ENCODE measurements around the gene ATF6B.
"Not testable (repeated sequence)": the region's sequence is repeated elsewhere in the genome, so short reads cannot be mapped to it uniquely, and the experiment has no call there.

Gene ATF6B

DNA sequence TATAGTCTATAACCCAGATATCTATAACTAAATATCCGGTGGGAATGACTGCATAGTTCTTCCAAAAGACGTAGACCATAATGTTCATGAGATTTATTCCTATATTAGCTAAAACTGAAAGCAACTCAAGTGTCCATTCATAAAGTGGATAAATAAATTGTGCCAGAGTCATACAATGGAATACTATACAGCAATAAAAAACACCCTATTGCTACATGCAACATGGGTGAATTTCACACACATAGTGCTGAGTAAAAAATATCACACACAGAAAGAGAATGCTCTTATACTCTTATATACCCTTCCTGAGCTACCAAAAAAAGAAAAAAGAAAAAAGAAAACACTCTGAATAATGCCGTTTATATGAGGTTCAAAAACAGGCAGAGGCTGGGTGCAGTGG is 25.8 kb downstream of the ATF6B start:
- DNase-seq = no peak

DNA sequence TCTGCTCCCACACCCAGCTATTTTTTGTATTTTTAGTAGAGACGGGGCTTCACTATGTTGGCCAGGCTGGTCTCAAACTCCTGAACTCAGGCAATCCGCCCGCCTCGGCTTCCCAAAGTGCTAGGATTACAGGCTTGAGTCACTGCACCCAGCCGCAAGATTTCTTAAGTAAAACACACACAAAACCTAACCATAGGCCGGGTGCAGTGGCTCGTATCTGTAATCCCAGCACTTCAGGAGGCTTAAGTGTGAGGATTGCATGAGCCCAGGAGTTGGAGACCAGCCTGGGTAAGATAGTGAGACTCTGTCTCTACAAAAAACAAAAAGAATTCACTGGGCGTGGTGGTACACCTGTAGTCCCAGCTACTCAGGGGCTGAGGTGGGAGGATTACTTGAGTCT is 27.8 kb downstream of the ATF6B start:
- DNase-seq = not testable (repeated sequence)

- DNase-seq = no peak
These were observed 30.7 kb downstream of the ATF6B start for GRCh38 chr6:32097364-32097763.

- no peak for DNase-seq
These were observed 31.4 kb downstream of the ATF6B start for GRCh38 chr6:32096394-32097258.

GRCh38 chr6:32096087-32096393 is 32.0 kb downstream of the ATF6B start:
- no peak for DNase-seq

DNA sequence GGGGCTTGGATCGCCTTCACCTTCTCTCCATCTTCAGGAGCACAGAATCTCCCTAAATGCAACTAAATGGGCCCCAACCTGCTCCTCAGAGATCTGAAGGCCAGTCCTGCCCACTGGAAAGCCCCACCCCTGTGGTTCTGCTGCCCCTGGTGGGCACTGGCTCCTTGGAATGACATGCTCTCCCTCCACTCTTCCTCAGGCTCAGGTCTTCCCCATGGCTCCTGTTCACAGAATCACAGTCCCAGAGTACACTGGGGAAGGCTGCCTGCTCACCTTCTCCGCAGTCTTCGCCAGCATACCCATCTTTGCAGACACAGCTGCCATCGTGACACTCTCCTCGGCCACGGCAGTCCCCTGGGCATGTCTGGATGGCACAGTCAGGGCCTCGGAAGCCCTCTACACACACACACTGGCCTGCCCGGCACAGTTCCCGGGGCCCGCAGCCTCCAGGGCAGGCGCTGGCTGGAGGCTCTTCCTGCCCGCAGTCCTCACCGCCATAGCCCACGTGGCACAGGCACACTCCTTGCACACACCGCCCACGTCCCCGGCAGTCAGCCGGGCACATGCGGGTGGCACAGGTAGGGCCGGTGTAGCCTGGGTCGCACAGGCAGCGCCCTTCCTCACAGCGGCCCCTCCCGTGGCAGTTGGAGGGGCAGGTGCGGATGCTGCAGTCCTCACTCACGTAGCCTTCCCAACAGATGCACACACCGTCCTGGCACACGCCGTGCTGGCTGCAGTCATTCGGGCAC is 32.5 kb downstream of the ATF6B start:
- DNase-seq = no peak

- no peak for DNase-seq
These were observed 35.1 kb downstream of the ATF6B start for GRCh38 chr6:32092760-32093497.

GRCh38 chr6:32089082-32089828 is 38.8 kb downstream of the ATF6B start:
- DNase-seq = no peak

- DNase-seq = no peak
These were observed 39.5 kb downstream of the ATF6B start for GRCh38 chr6:32088487-32089049.

- DNase-seq = no peak
These were observed 40.2 kb downstream of the ATF6B start for GRCh38 chr6:32087574-32088486.

DNA sequence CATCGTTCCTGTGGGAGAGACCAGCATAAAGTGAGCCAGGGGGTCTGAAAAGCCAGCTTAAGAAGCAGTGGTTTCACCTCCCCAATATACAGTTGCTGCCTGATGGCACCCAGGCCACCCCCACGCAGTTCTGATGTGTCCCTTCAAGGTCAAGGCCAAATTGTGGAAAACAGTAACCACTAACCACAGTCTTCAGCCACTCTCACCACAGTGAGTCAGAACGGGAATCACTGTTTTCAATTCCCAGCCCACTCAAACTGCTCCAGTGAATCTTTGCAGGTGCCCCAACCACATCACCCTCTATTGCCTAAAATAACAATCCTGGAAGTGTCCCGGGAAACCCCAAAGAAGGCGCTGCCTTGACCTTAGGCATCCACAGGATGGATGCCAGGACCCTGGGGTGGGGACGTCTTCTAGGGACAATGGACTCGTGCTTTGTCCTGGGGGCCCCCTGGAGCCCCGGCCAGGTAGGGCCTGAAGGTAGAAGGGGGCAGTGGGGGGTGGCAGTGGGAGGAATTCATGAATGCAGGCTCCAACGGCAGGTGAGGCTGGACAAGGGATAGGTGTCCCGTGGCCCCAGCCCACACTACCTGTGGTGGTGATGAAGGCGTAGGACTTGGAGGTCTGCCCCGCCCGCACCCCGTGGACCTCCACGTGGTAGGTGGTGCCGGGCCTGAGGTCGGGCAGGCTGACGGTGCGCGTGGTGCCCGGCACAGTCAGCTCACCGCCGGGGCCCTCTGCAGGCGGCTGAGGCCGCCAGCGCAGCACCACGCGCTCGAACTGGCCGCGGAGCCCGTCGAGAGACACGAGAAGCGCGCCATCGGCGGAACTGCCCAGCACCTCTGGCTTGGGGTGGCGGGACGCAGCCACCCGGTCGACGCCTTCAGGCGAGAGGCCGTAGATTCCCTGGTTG is 41.1 kb downstream of the ATF6B start:
- no peak for DNase-seq

DNA sequence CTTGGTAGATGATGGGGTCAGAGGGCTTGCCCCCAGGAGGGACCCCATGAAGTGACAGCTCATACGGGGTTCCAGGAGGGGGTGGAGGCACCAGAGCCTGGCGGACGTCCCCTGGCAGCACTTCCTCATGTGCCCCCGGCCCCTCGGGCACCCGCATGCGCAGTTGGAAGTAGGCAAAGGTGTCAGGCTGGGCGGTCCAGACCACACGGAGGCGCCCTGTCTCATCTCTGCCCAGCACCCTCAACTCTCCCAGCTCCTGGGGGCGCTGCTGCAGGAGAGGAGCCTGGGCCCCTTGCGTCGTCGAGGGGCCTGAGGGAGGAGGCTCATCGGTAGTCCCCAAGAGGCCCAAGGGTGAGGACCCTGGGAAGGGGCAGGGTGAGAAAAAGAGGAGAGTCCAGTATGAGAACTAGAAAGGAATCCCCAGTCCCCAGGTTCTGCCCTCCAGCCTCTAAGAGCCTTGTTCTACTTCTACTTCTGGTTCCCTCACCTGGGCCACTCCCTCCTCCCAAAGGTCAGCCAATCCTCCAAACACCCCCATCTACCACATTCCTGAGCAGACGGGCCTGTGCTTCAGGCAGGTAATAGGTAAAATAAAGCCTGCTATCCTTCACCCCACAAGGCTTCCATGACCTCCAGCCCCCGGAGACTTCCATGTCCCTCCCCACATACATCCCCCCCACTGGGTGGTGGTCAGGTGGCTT is 42.1 kb downstream of the ATF6B start:
- DNase-seq = no peak

DNA sequence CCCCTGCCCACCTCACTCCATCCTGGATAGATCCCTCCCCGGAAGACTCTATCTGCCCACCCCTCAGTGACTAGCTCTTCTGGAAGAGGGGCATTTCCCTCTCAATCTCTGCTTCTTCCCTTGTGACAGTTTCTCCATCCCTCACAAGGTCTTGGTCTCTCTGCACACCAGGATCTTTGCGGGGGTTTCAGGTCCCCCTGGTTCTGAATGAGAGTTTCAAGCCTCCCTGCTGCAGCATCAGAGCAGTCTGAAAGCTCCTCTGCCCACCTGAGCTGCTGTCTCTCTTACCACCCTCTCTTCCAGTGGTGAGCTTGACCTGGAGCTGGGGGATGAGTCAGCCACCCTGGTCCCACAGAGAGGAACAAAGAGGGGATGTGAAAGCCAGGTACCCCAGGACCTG is 43.3 kb downstream of the ATF6B start:
- DNase-seq = no peak

DNA sequence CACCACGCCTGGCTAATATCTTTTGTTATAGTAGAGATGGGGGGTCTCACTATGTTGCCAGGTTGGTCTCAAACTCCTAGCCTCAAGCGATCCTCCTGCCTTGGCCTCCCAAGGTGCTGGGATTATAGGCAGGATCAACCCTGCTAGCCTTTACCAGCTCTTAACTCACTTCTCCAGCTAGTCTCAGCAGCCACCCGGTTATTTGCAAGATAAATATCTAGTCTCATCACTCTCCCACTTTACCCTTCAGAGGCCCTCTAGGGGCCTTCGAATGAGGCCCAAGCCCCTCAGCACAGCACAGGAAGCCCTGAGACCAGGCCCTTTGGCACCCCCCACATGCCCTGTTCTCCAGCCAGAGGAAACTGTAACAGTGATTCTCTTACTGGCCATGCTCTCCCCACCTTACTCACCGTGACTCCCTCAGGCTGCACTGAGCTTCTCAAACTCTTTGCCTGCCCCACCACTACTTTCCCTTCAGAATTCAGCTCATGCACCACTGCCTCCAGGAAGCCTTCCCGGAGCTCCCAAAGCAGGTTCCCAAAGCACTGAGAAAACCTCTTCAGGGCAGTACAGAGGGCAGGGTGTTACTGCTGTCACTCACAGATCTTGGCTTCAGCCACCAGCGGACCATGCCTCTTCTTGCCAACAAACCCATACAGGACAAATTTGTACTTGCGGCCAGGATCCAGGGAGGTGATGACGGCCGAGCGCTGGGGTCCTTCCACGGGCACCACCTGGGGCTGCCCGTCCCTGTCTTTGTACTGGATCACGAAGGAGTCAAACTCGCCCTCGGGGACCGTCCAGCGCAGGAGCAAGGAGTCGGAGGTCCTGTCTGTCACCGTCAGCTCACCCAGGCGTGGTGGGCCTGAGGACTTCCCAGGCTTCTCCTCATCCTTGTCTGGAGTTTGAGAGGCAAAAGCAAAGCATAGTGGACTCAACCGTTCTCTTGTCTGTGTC is 44.0 kb downstream of the ATF6B start:
- no peak for DNase-seq

- no peak for DNase-seq
These were observed 45.1 kb downstream of the ATF6B start for GRCh38 chr6:32082935-32083334.

GRCh38 chr6:32082478-32082877 is 45.6 kb downstream of the ATF6B start:
- DNase-seq = no peak

- no peak for DNase-seq
These were observed 46.7 kb downstream of the ATF6B start for GRCh38 chr6:32081168-32081990.
